OCI-LY1 (cell line): ENCODE data around the gene PID1.

Source experiments
- EZH2 ChIP-seq: fragments of 200-600 bp; sonication (generic), shearing (Covaris generic); IDR thresholded peaks from 2 replicates; pipeline ENCODE4 v1.8.0; 2017; ENCODE audit warnings: borderline replicate concordance, mixed run types, mild to moderate bottlenecking, antibody characterized with exemption, low read length, moderate library complexity, mixed read lengths
- TF ChIP-seq, protein P1 (sequence below): fragments of 200-600 bp; sonication (generic), shearing (Covaris generic); IDR thresholded peaks from 2 replicates; pipeline ENCODE4 v1.5.1; 2017; ENCODE audit warnings: mild to moderate bottlenecking, antibody characterized with exemption, low read length, moderate library complexity, mixed read lengths

DNA sequence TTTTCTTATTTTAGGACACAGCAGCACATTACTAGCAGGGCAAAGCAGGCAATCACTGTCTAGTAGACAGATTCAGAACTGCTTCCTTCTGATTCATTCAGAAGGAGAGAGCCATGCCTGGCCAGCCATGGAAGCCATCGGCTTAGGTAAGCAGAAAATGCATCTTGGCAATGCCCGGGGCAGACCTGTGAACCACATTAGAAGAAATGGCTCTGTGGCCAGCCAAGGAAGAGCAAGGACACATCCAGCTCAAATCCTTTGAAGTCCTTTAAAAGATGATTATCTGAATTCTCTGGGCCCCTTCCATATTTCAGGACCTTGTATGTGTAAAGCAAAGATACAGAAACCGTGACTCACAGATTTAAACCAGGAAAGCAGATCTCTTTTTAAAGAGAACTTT is 227.4 kb downstream of the PID1 start:
- TF ChIP-seq, protein P1, sequence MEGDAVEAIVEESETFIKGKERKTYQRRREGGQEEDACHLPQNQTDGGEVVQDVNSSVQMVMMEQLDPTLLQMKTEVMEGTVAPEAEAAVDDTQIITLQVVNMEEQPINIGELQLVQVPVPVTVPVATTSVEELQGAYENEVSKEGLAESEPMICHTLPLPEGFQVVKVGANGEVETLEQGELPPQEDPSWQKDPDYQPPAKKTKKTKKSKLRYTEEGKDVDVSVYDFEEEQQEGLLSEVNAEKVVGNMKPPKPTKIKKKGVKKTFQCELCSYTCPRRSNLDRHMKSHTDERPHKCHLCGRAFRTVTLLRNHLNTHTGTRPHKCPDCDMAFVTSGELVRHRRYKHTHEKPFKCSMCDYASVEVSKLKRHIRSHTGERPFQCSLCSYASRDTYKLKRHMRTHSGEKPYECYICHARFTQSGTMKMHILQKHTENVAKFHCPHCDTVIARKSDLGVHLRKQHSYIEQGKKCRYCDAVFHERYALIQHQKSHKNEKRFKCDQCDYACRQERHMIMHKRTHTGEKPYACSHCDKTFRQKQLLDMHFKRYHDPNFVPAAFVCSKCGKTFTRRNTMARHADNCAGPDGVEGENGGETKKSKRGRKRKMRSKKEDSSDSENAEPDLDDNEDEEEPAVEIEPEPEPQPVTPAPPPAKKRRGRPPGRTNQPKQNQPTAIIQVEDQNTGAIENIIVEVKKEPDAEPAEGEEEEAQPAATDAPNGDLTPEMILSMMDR, result no peak
- TF ChIP-seq EZH2, result no peak
